Glutamatergic neuron (in vitro differentiated cells): ENCODE measurements around the gene PANK4. TPM values are rescaled to one million over a fixed set of nuclear protein-coding genes. Genes with fewer than 3 reads are reported as not detected.

Experiments used
- DNase-seq: peaks from one replicate; pipeline ENCODE4 v3.0.0; 2022
- H3K27ac Mint-ChIP-seq: one replicate; pipeline ENCODE4 v1.8.0; 2020; ENCODE audit warnings: mild to moderate bottlenecking, mixed read lengths, inconsistent platforms; ENCODE audit not compliant: unreplicated experiment
- H3K27me3 Mint-ChIP-seq: one replicate; pipeline ENCODE4 v1.8.0; 2020; ENCODE audit warnings: mild to moderate bottlenecking, moderate library complexity, mixed read lengths, inconsistent platforms; ENCODE audit not compliant: unreplicated experiment
- H3K36me3 Mint-ChIP-seq: one replicate; pipeline ENCODE4 v1.8.0; 2020; ENCODE audit warnings: mild to moderate bottlenecking, mixed read lengths, inconsistent platforms; ENCODE audit not compliant: unreplicated experiment
- H3K4me1 Mint-ChIP-seq: one replicate; pipeline ENCODE4 v1.8.0; 2020; ENCODE audit warnings: mild to moderate bottlenecking, low read depth, mixed read lengths, inconsistent platforms; ENCODE audit not compliant: unreplicated experiment
- H3K4me3 Mint-ChIP-seq: one replicate; pipeline ENCODE4 v1.8.0; 2020; ENCODE audit warnings: mild to moderate bottlenecking, mixed read lengths, inconsistent platforms; ENCODE audit not compliant: unreplicated experiment
- H3K9me3 Mint-ChIP-seq: one replicate; pipeline ENCODE4 v1.8.0; 2020; ENCODE audit warnings: mild to moderate bottlenecking, moderate library complexity, mixed read lengths, inconsistent platforms; ENCODE audit not compliant: unreplicated experiment
- CTCF ChIP-seq: fragments of 200-600 bp; sonication (generic); IDR thresholded peaks from one replicate; pipeline ENCODE4 v1.5.0; 2021; ENCODE audit not compliant: partially characterized antibody, unreplicated experiment
- total RNA-seq: library from RNA; stranded (reverse); fragmentation: NEBNext Ultra II Directional; extraction: Animal tissue kit (Norgen Biotek cat#: 25700); gene quantifications from one replicate; pipeline ENCODE4 v1.2.1, GENCODE V29; 2021; ENCODE audit not compliant: unreplicated experiment

PANK4 gene
- total RNA-seq, 1 donor from 2014 or later = 58.5 TPM

GRCh38 chr1:2535455-2535854 is 9.1 kb upstream of the PANK4 start:
- Mint-ChIP-seq H3K4me3 (no peak overlapping the region), H3K36me3 (no peaks in the 10 kb centered on the region), H3K4me1 (peaks cover 15% of the 10 kb centered on the region), H3K27me3 (peaks cover 15% of the 10 kb centered on the region), H3K9me3 (no peaks in the 10 kb centered on the region), H3K27ac (peak overlapping the region; percentile 82)
- TF ChIP-seq CTCF = no peak
- peak; percentile 74 for DNase-seq

GRCh38 chr1:2534687-2535441 is 8.5 kb upstream of the PANK4 start:
- Mint-ChIP-seq H3K9me3 (no peaks in the 10 kb centered on the region), H3K27me3 (peaks cover 15% of the 10 kb centered on the region)

GRCh38 chr1:2534315-2534686 is 7.9 kb upstream of the PANK4 start:
- Mint-ChIP-seq H3K27me3 (peaks cover 15% of the 10 kb centered on the region), H3K9me3 (no peaks in the 10 kb centered on the region), H3K4me3 (no peak overlapping the region), H3K4me1 (peaks cover 15% of the 10 kb centered on the region), H3K27ac (peak overlapping the region; percentile 29), H3K36me3 (no peaks in the 10 kb centered on the region)
- no peak for DNase-seq
- no peak for TF ChIP-seq CTCF

More at GRCh38 chr1:2534687-2535441, 8.5 kb upstream of the PANK4 start:
- H3K27ac Mint-ChIP-seq = peak overlapping the region; percentile 93
- peaks cover 15% of the 10 kb centered on the region for H3K4me1 Mint-ChIP-seq
- no peak for TF ChIP-seq CTCF
- H3K4me3 Mint-ChIP-seq = peak overlapping the region; percentile 57
- DNase-seq = no peak
- H3K36me3 Mint-ChIP-seq = no peaks in the 10 kb centered on the region

GRCh38 chr1:2533365-2533764 is 7.0 kb upstream of the PANK4 start:
- no peak for DNase-seq
- Mint-ChIP-seq H3K9me3 (no peaks in the 10 kb centered on the region), H3K36me3 (no peaks in the 10 kb centered on the region), H3K27ac (peak overlapping the region; percentile 52), H3K27me3 (peaks cover 16% of the 10 kb centered on the region), H3K4me3 (peak overlapping the region; percentile 52), H3K4me1 (peaks cover 15% of the 10 kb centered on the region)
- TF ChIP-seq CTCF = no peak

- peaks cover 16% of the 10 kb centered on the region for H3K27me3 Mint-ChIP-seq
- no peak for DNase-seq
- TF ChIP-seq CTCF = no peak
- H3K27ac Mint-ChIP-seq = no peak overlapping the region
- peaks cover 15% of the 10 kb centered on the region for H3K4me1 Mint-ChIP-seq
- no peaks in the 10 kb centered on the region for H3K9me3 Mint-ChIP-seq
- no peak overlapping the region for H3K4me3 Mint-ChIP-seq
- H3K36me3 Mint-ChIP-seq = no peaks in the 10 kb centered on the region
These were observed 6.2 kb upstream of the PANK4 start for GRCh38 chr1:2532485-2533160.
